Endothelial cell of umbilical vein (primary cell): Measurements from ENCODE around the gene PNKP. TPM values are rescaled to one million over a fixed set of nuclear protein-coding genes. Genes with fewer than 3 reads are reported as not detected.

ENCODE experiments used
- BruUV-seq: library from RNA; stranded (reverse); fragments of 400-500 nt; replicated peaks from 2 replicates; lab custom pipeline; 2021; lab: Mats Ljungman, UMichigan
- CTCF ChIA-PET: fragments of 300-600, 350-600 bp; sonication (Branson Sonifier 250); formaldehyde crosslinking; loops from one replicate; lab custom pipeline; 2021; ENCODE audit warnings: antibody characterized with exemption, inconsistent platforms; lab: Charles Lee
- POLR2A ChIA-PET: fragments of 300-600, 350-600 bp; sonication (Branson Sonifier 250); formaldehyde crosslinking; loops from one replicate; lab custom pipeline; 2021; ENCODE audit warnings: antibody characterized with exemption, inconsistent platforms; lab: Charles Lee
- DNase-seq: peaks from one replicate; pipeline ENCODE4 v3.0.0-alpha.2; 2011; ENCODE audit warnings: low read depth, low spot score
- FAIRE-seq: peaks from 2 replicates; lab custom pipeline; 2011; peaks lifted over from hg19 to GRCh38; lab: Jason Lieb, UNC
- H2AFZ ChIP-seq: 2 replicates; pipeline ENCODE4 v1.6.0; 2012; ENCODE audit warnings: low read depth, low read length, control low read depth, inconsistent platforms
- H3K27ac ChIP-seq: 2 replicates; pipeline ENCODE4 v1.5.1; 2011; ENCODE audit warnings: low read depth, mild to moderate bottlenecking, control low read depth, low read length, moderate library complexity; ENCODE audit not compliant: insufficient read depth
- H3K27me3 ChIP-seq, 2 experiments: 2 replicates each; pipeline versions ENCODE4 v1.6.0 to v1.6.1; 2011; ENCODE audit warnings: low read length in 2 of 2, mixed read lengths in 1 of 2; ENCODE audit not compliant: control insufficient read depth in 2 of 2, insufficient read depth in 2 of 2
- H3K36me3 ChIP-seq, 2 experiments: 2 replicates in 1 of 2; 3 replicates in 1 of 2; pipeline ENCODE4 v1.5.1; 2011; ENCODE audit warnings: low read length in 2 of 2, mild to moderate bottlenecking in 1 of 2, moderate library complexity in 1 of 2; ENCODE audit not compliant: control insufficient read depth in 2 of 2, insufficient read depth in 2 of 2; ENCODE audit errors: extremely low read depth in 1 of 2
- H3K4me1 ChIP-seq: 3 replicates; pipeline ENCODE4 v1.5.1; 2011; ENCODE audit warnings: mild to moderate bottlenecking, low read length; ENCODE audit not compliant: control insufficient read depth, insufficient read depth; ENCODE audit errors: extremely low read depth
- H3K4me2 ChIP-seq: 2 replicates; pipeline ENCODE4 v1.6.1; 2011; ENCODE audit warnings: low read length, control low read depth, mixed read lengths; ENCODE audit not compliant: insufficient read depth
- H3K4me3 ChIP-seq, 3 experiments: fragments of 200-600 bp in 1 of 3; sonication (generic), shearing (Covaris generic) in 1 of 3; replicated peaks in 1 of 3; 2 replicates each; pipeline ENCODE4 v1.5.1; 2011 to 2016; ENCODE audit warnings: control low read depth in 3 of 3, low read length in 3 of 3, mild to moderate bottlenecking in 2 of 3, inconsistent platforms in 1 of 3, low read depth in 1 of 3, moderate library complexity in 1 of 3; ENCODE audit not compliant: insufficient read depth in 1 of 3
- H3K79me2 ChIP-seq: 2 replicates; pipeline ENCODE4 v1.6.0; 2012; ENCODE audit warnings: low read length, inconsistent platforms; ENCODE audit not compliant: control insufficient read depth, insufficient read depth
- H3K9ac ChIP-seq: replicated peaks from 2 replicates; pipeline ENCODE3; 2011; ENCODE audit warnings: low read length, control low read depth; ENCODE audit not compliant: insufficient read depth; ENCODE audit errors: extremely low read depth
- H3K9me1 ChIP-seq: replicated peaks from 3 replicates; pipeline ENCODE4 v1.6.0; 2011; ENCODE audit warnings: mild to moderate bottlenecking, low read length; ENCODE audit not compliant: control insufficient read depth, insufficient read depth; ENCODE audit errors: extremely low read depth
- H3K9me3 ChIP-seq: replicated peaks from 2 replicates; pipeline ENCODE4 v1.5.1; 2012; ENCODE audit warnings: low read length, inconsistent platforms; ENCODE audit not compliant: control insufficient read depth, insufficient read depth
- H4K20me1 ChIP-seq: replicated peaks from 2 replicates; pipeline ENCODE3; 2011; ENCODE audit warnings: mild to moderate bottlenecking, low read length; ENCODE audit not compliant: control insufficient read depth, insufficient read depth; ENCODE audit errors: extremely low read depth
- CTCF ChIP-seq, 2 donors: IDR thresholded peaks; 1 replicate in 1 of 2; 2 replicates in 1 of 2; pipeline ENCODE4 v1.5.1; 2011; ENCODE audit warnings: low read length in 2 of 2, mild to moderate bottlenecking in 2 of 2, moderate library complexity in 2 of 2, control low read depth in 1 of 2, inconsistent platforms in 1 of 2, low read depth in 1 of 2; ENCODE audit not compliant: insufficient read depth in 1 of 2; ENCODE audit errors: extremely low read depth in 1 of 2
- EZH2 ChIP-seq: IDR thresholded peaks from 2 replicates; pipeline ENCODE4 v1.6.1; 2012; ENCODE audit warnings: borderline replicate concordance, low read depth, mild to moderate bottlenecking, moderate library complexity, low read length, inconsistent platforms; ENCODE audit not compliant: severe bottlenecking
- FOS ChIP-seq: IDR thresholded peaks from 2 replicates; pipeline ENCODE4 v1.6.1; 2011; ENCODE audit warnings: mild to moderate bottlenecking, low read length, moderate library complexity, borderline replicate concordance; ENCODE audit not compliant: insufficient read depth
- GATA2 ChIP-seq: IDR thresholded peaks from 2 replicates; pipeline ENCODE4 v1.7.0; 2011; ENCODE audit warnings: low read depth, mild to moderate bottlenecking, moderate library complexity, mixed read lengths, low read length; ENCODE audit not compliant: insufficient read length, insufficient read depth
- JUN ChIP-seq: IDR thresholded peaks from 2 replicates; pipeline ENCODE4 v1.6.1; 2011; ENCODE audit warnings: borderline replicate concordance, low read depth; ENCODE audit not compliant: insufficient read length, insufficient read depth
- MAX ChIP-seq: IDR thresholded peaks from 2 replicates; pipeline ENCODE4 v1.6.1; 2011; ENCODE audit not compliant: insufficient read depth, insufficient read length
- MYC ChIP-seq: IDR thresholded peaks from one replicate; pipeline ENCODE4 v1.6.1; 2011; ENCODE audit warnings: mild to moderate bottlenecking, low read depth, low read length
- POLR2A ChIP-seq: IDR thresholded peaks from 2 replicates; pipeline ENCODE4 v1.6.1; 2012; ENCODE audit warnings: low read depth, mild to moderate bottlenecking, control low read depth, low read length
- POLR2AphosphoS5 ChIP-seq: IDR thresholded peaks from 2 replicates; pipeline ENCODE4 v1.6.1; 2012; ENCODE audit warnings: low read depth, mild to moderate bottlenecking, control low read depth, low read length, moderate library complexity; ENCODE audit not compliant: insufficient read depth
- dilution Hi-C: fragments of 300-500 bp; cut with MboI; formaldehyde crosslinking; loops from one replicate; pipeline ENCODE4 v1.15.0; 2019; ENCODE audit warnings: low sequenced_read_pairs; ENCODE audit not compliant: extremely low pct_ligation_motif_present
- intact Hi-C: fragments of 100-400 bp; cut with micrococcal nuclease; formaldehyde crosslinking; loops from one replicate; pipeline ENCODE4 v1.10.0; 2022
- polyA plus RNA-seq, 4 experiments: library from polyadenylated mRNA; depleted of rRNA in 3 of 4; stranded (reverse) in 3 of 4; unstranded in 1 of 4; fragments of >200 nt; gene quantifications; 2 replicates each; pipeline versions ENCODE4 v1.2.1 to v1.2.3, GENCODE V29; 2011 to 2012; ENCODE audit warnings: missing spikeins in 1 of 4
- total RNA-seq: library from RNA; stranded (reverse); gene quantifications from 2 replicates; pipeline ENCODE4 v1.2.3, GENCODE V29; 2021

The PNKP gene
- total and polyA plus RNA-seq, 2 donors (not counting 3 experiments of a cell fraction or from before 2014, with no cell fraction given), result 39.4 to 112 TPM

GRCh38 chr19:49904136-49904535 lies 36.8 kb upstream of the PNKP start:
- Histone ChIP-seq H3K4me1 (no peaks in the 10 kb centered on the region), H3K27me3 (no peaks in the 10 kb centered on the region), H3K4me3 (no peak overlapping the region), H3K36me3 (peaks cover 5 to 13% of the 10 kb centered on the region in 2 experiments), H4K20me1 (no peaks in the 10 kb centered on the region), H3K27ac (no peak overlapping the region), H3K9me3 (no peaks in the 10 kb centered on the region), H3K9me1 (no peaks in the 10 kb centered on the region), H2AFZ (no peak overlapping the region), H3K9ac (no peak overlapping the region), H3K4me2 (no peak overlapping the region), H3K79me2 (no peaks in the 10 kb centered on the region)
- dilution Hi-C loops (no loop called here), intact Hi-C loops (no loop called here)
- POLR2A ChIA-PET, result no interaction called here
- no peak for FAIRE-seq
- TF ChIP-seq JUN (no peak), FOS (no peak), GATA2 (no peak), EZH2 (no peak), POLR2A (no peak), MYC (no peak), CTCF (IDR thresholded peaks at IDR 0.05; ENCODE audit: extremely low read depth in 1 of 2, insufficient read depth in 1 of 2, low read depth in 1 of 2, low read length in 2 of 2) (no peak), MAX (no peak), POLR2AphosphoS5 (no peak)
- no TSS peak for BruUV-seq
- CTCF ChIA-PET, result no interaction called here
- DNase-seq, result no peak
